Osteocyte (in vitro differentiated cells): ENCODE measurements around the gene AAGAB. TPM values are rescaled to one million over a fixed set of nuclear protein-coding genes. Genes with fewer than 3 reads are reported as not detected.
"Not testable (repeated sequence)": the region's sequence is repeated elsewhere in the genome, so short reads cannot be mapped to it uniquely, and the experiment has no call there.

ENCODE experiments used
- DNase-seq: peaks from one replicate; pipeline ENCODE4 v3.0.0; 2021; ENCODE audit warnings: mixed read lengths; ENCODE audit not compliant: unreplicated experiment; ENCODE audit errors: extremely low spot score
- H3K27ac Mint-ChIP-seq: one replicate; pipeline ENCODE4 v1.8.0; 2021; ENCODE audit warnings: mild to moderate bottlenecking, mixed read lengths; ENCODE audit not compliant: unreplicated experiment
- H3K27me3 Mint-ChIP-seq: one replicate; pipeline ENCODE4 v1.8.0; 2021; ENCODE audit warnings: mixed read lengths; ENCODE audit not compliant: unreplicated experiment
- H3K36me3 Mint-ChIP-seq: one replicate; pipeline ENCODE4 v1.8.0; 2021; ENCODE audit warnings: mixed read lengths; ENCODE audit not compliant: unreplicated experiment
- H3K4me1 Mint-ChIP-seq: one replicate; pipeline ENCODE4 v1.8.0; 2021; ENCODE audit warnings: mixed read lengths; ENCODE audit not compliant: unreplicated experiment
- H3K4me3 Mint-ChIP-seq: one replicate; pipeline ENCODE4 v1.8.0; 2021; ENCODE audit warnings: mild to moderate bottlenecking, moderate library complexity, mixed read lengths; ENCODE audit not compliant: unreplicated experiment
- H3K9me3 Mint-ChIP-seq: one replicate; pipeline ENCODE4 v1.8.0; 2021; ENCODE audit warnings: mixed read lengths; ENCODE audit not compliant: unreplicated experiment
- total RNA-seq: library from RNA; stranded (reverse); gene quantifications from 2 replicates; pipeline ENCODE4 v1.2.1, GENCODE V29; 2021
- TF ChIP-seq, protein P1 (sequence below): fragments of 200-600 bp; sonication (generic); IDR thresholded peaks from 2 replicates; pipeline ENCODE4 v1.5.0; 2021; ENCODE audit warnings: antibody characterized with exemption, mild to moderate bottlenecking, moderate library complexity

The AAGAB gene
- total RNA-seq, 1 donor from 2014 or later = 32.8 TPM

DNA sequence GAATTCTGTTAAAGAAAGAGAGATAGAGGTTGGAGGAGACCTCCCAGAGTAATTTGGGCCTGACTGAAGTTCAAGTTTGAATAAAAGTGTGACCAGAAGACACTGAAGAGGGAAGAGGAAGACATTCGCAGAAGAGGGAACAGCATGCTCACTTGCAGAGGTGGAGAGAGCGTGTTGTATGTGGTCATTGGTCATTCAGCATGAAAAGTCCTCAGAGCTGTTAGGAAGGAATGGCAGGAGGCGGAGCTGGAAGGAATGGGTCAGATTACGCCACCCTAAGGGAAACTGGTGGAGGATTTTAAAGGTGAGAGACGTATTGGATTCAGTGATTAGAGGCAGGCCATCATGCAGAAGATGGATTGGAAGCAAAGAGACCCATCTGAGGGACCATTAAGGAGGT lies 41.7 kb upstream of the AAGAB start:
- Mint-ChIP-seq H3K4me3 (no peak overlapping the region), H3K27me3 (no peaks in the 10 kb centered on the region), H3K36me3 (no peaks in the 10 kb centered on the region), H3K27ac (no peak overlapping the region), H3K9me3 (no peaks in the 10 kb centered on the region), H3K4me1 (no peaks in the 10 kb centered on the region)
- no peak for DNase-seq
- TF ChIP-seq, protein P1, sequence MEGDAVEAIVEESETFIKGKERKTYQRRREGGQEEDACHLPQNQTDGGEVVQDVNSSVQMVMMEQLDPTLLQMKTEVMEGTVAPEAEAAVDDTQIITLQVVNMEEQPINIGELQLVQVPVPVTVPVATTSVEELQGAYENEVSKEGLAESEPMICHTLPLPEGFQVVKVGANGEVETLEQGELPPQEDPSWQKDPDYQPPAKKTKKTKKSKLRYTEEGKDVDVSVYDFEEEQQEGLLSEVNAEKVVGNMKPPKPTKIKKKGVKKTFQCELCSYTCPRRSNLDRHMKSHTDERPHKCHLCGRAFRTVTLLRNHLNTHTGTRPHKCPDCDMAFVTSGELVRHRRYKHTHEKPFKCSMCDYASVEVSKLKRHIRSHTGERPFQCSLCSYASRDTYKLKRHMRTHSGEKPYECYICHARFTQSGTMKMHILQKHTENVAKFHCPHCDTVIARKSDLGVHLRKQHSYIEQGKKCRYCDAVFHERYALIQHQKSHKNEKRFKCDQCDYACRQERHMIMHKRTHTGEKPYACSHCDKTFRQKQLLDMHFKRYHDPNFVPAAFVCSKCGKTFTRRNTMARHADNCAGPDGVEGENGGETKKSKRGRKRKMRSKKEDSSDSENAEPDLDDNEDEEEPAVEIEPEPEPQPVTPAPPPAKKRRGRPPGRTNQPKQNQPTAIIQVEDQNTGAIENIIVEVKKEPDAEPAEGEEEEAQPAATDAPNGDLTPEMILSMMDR = no peak

DNA sequence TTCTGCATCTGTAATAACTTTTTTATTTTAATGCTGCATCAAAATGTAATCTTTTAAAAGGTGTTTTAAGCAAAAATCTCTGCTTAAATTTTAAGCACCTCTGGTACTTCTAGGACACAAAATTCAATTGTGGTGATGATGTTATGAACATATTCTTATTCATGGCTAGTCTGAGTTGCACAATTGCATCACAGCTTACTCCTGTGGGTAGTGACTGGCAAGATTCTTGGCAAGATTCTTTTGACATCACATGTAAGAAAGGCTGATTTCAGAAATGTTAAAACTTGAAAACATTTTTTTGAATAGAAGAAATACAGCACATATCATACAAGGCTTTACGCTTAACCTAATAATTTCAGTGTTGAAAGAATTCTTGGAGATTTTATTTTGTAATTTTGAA lies 35.9 kb upstream of the AAGAB start:
- H3K27ac Mint-ChIP-seq = no peak overlapping the region
- H3K9me3 Mint-ChIP-seq = peaks cover 6% of the 10 kb centered on the region
- no peak for DNase-seq
- TF ChIP-seq, protein P1 = no peak
- H3K4me3 Mint-ChIP-seq = no peak overlapping the region
- peaks cover 5% of the 10 kb centered on the region for H3K36me3 Mint-ChIP-seq
- no peaks in the 10 kb centered on the region for H3K4me1 Mint-ChIP-seq
- H3K27me3 Mint-ChIP-seq = no peaks in the 10 kb centered on the region

DNA sequence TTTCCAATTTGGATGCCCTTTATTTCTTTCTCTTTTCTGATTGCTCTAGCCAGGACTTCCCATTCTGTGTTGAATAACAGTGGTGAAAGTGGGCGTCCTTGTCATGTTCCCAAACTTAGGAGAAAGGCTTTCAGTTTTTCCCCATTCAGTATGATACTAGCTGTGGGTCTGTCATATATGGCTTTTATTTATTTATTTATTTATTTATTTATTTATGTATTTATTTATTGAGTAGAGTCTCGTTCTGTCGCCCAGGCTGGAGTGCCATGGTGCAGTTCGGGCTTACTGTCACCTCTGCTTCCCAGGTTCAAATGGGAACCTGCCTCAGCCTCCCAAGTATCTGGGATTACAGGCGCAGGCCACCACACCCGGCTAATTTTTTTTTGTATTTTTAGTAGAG lies 31.9 kb upstream of the AAGAB start:
- H3K27ac Mint-ChIP-seq, H3K4me3 Mint-ChIP-seq, DNase-seq, H3K4me1 Mint-ChIP-seq, H3K27me3 Mint-ChIP-seq, H3K36me3 Mint-ChIP-seq: not testable (repeated sequence)
- peaks cover 15% of the 10 kb centered on the region for H3K9me3 Mint-ChIP-seq

DNA sequence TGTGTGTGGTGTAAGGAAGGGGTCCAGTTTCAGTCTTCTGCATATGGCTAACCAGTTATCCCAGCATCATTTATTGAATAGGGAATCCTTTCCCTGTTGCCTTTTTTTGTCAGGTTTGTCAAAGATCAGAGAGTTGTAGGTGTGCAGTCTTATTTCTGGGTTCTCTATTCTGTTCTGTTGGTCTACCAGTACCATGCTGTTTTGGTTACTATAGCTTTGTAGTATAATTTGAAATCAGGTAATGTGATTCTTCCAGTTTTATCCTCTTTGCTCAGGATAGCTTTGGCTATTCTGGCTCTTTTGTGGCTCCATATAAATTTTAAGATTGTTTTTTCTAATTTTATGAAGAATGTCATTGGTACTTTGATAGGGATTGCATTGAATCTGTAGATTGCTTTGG lies 31.2 kb upstream of the AAGAB start:
- H3K4me3 Mint-ChIP-seq, H3K27ac Mint-ChIP-seq, H3K27me3 Mint-ChIP-seq, H3K4me1 Mint-ChIP-seq, H3K36me3 Mint-ChIP-seq, DNase-seq: not testable (repeated sequence)
- H3K9me3 Mint-ChIP-seq = peaks cover 15% of the 10 kb centered on the region

DNA sequence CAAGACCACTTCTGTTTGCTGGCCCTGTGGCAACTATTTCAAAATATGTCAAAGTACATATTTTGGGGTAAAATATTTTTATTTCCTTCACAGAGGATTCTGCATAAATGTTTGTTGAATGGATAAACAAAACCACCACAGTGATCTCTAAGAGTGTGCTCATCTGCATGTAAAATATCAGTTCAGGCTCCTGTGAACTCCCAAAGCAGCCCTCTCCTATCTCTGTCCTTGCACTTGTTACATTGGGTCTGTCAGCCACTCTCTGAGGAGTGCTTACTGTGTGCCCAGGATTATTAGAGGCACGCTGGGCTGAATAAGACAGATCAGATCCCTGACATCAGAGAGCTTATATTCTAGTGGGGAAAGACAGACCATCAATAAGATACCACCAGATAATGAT lies 27.3 kb upstream of the AAGAB start:
- no peak for DNase-seq
- Mint-ChIP-seq H3K4me1 (peaks cover 4% of the 10 kb centered on the region), H3K27me3 (no peaks in the 10 kb centered on the region), H3K4me3 (no peak overlapping the region), H3K27ac (no peak overlapping the region), H3K9me3 (peaks cover 15% of the 10 kb centered on the region), H3K36me3 (peaks cover 5% of the 10 kb centered on the region)
- TF ChIP-seq, protein P1 = no peak

DNA sequence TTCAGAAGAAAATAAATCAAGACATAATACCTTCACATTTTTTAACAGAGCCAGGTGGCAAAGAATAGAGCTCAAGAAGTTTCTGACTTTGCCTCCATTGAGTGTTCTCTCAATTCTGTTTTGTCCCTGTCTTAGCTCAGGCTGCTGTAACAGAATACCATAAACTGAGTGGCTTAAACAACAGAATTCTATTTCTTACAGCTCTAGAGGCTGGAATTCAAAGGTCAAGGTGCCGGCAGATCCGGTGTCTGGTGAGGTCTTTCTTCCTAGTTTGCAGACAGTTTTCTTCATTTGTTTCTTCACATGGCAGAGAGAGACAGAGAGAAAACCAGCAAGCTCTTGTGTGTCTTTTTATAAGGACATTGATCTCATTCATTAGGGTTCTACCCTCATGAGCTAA lies 25.8 kb upstream of the AAGAB start:
- H3K27ac Mint-ChIP-seq = no peak overlapping the region
- TF ChIP-seq, protein P1 = no peak
- peaks cover 8% of the 10 kb centered on the region for H3K9me3 Mint-ChIP-seq
- no peak for DNase-seq
- H3K4me3 Mint-ChIP-seq = no peak overlapping the region
- peaks cover 4% of the 10 kb centered on the region for H3K4me1 Mint-ChIP-seq
- no peaks in the 10 kb centered on the region for H3K27me3 Mint-ChIP-seq
- peaks cover 1% of the 10 kb centered on the region for H3K36me3 Mint-ChIP-seq
